GM12892 (cell line): Measurements from ENCODE around the gene RFT1.

Source experiments
- DNase-seq: peaks from one replicate; pipeline ENCODE4 v3.0.0; 2011; ENCODE audit not compliant: insufficient read length
- FAIRE-seq: peaks from 2 replicates; lab custom pipeline; 2011; peaks lifted over from hg19 to GRCh38; lab: Jason Lieb, UNC
- POLR2A ChIP-seq: IDR thresholded peaks from 2 replicates; pipeline ENCODE4 v1.6.1; 2011; ENCODE audit warnings: low read depth, low read length, control low read depth
- POLR2AphosphoS5 ChIP-seq: IDR thresholded peaks from 2 replicates; pipeline ENCODE4 v1.6.1; 2011; ENCODE audit warnings: low read depth, low read length, control low read depth
- TAF1 ChIP-seq: IDR thresholded peaks from 2 replicates; pipeline ENCODE4 v1.6.1; 2011; ENCODE audit warnings: low read depth, mild to moderate bottlenecking, control low read depth, low read length, borderline replicate concordance

RFT1 gene

DNA sequence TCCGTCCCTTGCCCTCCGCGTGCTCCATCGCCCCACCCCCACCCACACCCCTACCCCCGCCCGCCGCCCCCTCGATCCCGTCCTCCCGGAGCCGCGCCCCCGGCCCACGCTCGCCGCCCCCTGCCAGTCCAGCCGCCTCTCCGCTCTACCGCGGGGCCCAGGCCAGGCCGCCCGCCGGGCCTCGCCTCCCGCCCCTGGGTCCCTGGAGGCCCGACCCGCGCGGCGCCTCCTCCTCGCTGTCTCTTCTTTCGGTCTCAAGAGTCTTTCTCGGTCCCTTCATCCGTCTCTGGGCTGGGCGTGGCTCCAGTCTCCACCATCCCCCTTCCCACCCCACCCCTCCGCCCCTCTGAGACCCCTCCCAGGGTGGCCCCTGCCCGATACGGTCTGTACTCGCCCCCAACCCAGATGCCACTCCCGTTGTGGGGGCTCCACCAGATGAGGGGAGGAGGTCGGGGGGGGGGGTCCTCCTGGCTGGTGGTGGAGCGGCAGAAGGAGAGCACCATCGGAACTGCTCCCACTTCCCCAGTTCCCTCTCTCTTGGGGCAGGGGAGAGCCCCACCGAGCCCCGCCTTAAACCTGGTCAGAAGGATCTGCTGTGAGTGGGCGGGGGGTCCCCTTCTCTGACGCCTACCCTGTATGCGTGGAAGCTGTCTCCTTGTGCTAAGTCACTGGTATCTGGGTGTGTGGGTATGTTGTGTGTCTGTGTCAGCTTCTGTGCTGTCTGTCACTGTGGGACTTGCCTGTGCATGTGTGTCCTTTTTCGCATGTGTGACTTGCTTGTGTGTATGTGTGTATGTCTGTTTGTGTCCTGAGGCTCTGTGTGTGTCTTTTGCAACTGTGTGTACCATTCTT lies 31.8 kb upstream of the RFT1 start:
- FAIRE-seq (peak; percentile 92), DNase-seq (peak; percentile 65)

DNA sequence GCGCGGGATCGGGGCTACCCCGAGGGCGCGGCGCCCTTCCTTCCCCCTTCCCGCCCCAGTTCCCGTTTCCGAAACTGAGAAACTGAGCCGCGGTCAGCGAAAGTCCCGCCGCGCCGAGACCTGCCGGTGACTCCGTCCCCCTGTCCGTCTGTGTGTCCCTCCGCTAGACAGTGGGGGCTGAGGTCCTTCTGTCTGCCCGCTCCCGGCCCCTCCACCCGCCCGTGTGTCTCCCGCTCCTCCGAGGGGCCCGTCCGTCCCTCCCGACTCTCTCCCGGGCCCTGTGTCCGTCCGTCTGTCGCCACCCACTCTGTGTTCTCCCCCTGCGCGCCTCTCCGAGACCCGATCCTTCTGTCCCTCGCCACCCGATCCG lies 31.2 kb upstream of the RFT1 start:
- DNase-seq (no peak), FAIRE-seq (peak; percentile 42)
- TF ChIP-seq TAF1 = no peak
- TF ChIP-seq POLR2AphosphoS5 = no peak
- no peak for TF ChIP-seq POLR2A

More for the DNA sequence above, 31.8 kb upstream of the RFT1 start:
- TF ChIP-seq TAF1 = no peak
- TF ChIP-seq POLR2A = no peak

DNA sequence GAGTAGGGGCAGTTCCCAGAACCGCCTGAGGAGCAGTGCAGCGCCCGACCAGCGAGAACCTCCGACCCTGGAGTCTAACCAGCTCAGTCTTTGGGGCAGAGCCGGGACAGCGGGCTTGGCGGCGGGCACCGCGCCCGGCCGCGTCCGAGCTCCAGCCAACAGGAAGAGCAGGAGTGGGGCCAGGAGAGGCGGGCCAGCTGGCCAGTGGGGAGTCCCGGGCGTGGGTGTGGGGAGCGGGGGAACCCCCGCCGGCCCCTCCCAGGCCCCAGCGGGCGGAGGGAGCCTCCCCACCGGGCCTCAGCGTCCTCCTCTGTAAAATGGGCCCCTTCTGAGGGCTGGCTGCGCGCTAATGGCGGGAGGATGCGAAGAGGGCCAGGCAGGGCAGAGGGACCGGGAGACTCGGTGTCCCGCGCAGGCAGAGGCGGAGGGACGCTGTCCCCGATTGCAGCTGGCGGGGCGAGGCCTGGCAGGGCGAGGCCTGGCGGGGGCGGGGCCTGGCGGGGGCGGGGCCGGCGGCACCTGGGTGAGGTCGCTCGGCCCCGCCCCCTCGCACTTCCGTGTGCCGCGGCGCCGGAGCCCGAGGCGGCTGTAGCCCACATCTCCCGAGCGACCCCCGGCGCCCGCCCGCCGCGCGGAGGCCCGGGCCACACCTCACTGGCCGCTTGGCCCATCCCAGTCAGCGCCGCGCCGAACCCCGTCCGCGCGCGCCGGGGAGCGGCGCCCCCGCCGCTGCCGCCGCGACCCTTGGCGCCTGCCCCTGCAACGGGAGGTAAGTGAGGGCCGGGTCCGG lies 30.6 kb upstream of the RFT1 start, which contains the start of gene PRKCD:
Gene PRKCD (plus strand): TSS at position 550 of the 790 bp plus-strand sequence. CDS start 17,214 bp downstream, outside the sequence.
- peak; percentile 62 for FAIRE-seq
- TF ChIP-seq POLR2A (peak; percentile 70), TAF1 (no peak), POLR2AphosphoS5 (no peak)

DNA sequence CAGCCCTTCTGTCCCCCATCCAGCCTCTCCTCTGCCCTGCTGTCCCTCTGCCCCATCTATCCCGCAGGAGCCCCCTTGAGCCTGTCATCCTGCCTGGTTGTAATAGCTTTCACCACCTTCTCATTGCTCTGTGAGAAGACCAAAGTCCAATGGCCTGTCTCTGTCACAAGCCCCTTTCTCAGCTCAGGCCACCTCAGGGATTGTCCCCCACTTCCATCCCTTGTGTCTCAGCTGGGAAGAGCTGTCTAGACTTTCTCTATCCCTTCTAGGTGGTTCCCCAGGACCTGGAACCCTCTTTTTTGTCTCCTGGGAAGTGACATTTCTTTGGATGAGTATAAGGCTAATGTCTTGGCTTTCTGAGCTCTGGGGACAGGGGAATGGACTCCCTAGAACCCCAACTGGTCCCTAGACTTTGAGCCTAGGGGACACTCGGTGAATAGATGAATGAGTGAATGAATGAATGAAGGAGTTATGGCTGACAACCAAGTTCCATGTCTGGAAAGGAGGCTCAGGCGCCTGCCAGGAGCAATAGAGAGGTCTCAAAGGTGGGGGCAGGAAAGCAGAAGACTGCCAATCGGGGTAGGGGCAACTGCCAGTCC lies 29.9 kb upstream of the RFT1 start:
- TF ChIP-seq POLR2A = no peak
- TF ChIP-seq TAF1 = no peak
- TF ChIP-seq POLR2AphosphoS5 = no peak
- FAIRE-seq (no peak), DNase-seq (no peak)

More for the DNA sequence above, 30.6 kb upstream of the RFT1 start, which contains the start of gene PRKCD:
- DNase-seq = peak; percentile 95

DNA sequence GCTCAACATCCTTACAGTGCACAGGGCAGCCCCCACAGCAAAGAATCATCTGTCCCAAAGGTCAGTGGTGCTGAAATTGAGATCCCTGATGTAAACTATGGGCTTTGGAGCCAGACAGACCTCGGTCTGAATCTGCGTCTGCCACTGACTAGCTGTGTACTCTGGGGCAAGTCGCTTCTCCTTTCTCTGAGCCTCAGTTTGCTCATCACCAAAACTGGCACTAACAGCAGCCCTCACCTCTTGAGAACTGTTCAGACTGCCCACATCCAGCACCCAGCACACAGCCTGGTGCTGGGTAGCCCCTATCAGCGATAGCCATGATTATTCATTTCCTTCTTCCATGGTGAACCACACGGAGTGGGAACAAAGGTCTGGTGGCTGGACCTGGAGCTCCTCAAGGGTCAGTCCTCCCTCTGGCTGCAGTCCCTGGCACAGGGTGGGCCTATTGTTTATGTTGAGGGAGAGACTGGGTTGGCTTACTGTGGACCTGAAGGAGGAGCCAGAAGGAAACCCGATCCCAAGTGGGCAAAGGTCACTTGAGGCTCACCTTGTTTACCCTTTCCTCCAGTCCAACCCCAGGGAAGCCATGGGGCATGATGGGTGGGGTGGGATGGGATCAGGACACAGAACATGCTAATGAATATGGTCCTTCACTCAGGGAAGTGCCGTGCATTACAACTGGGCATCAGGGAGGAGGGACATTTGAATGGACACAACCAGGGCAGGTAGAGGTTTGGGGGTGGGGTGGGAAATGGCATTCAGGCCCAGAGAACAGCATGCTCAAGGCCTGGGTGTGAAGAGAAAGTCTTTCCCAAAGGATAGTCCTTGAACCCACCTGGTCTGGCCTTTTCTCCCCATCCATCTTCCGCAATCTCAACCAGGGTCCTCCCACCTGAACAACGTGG lies 29.2 kb upstream of the RFT1 start:
- DNase-seq (no peak), FAIRE-seq (no peak)
- TF ChIP-seq TAF1 (no peak), POLR2AphosphoS5 (no peak), POLR2A (no peak)

DNA sequence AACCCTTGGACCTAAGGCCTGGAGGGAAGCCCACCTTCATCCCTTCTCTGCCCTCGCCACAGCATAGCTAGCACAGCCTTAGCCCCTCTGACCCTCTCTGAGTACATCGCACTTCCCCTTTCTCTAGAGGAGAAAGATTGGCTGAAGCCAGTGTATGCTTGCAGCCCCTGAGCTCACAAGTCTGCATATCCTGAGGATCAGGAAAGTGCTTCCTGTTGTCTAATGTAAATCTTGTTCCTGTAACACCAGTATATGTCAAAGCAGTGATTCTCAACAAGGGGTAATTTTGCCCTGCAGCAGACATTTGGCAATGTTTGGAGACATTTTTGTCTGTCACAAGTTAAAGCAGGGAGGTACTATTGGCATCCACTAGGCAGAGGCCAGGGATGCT lies 28.5 kb upstream of the RFT1 start:
- FAIRE-seq = peak; percentile 40
- TF ChIP-seq POLR2AphosphoS5 = no peak
- no peak for TF ChIP-seq TAF1
- no peak for TF ChIP-seq POLR2A
- DNase-seq = no peak

DNA sequence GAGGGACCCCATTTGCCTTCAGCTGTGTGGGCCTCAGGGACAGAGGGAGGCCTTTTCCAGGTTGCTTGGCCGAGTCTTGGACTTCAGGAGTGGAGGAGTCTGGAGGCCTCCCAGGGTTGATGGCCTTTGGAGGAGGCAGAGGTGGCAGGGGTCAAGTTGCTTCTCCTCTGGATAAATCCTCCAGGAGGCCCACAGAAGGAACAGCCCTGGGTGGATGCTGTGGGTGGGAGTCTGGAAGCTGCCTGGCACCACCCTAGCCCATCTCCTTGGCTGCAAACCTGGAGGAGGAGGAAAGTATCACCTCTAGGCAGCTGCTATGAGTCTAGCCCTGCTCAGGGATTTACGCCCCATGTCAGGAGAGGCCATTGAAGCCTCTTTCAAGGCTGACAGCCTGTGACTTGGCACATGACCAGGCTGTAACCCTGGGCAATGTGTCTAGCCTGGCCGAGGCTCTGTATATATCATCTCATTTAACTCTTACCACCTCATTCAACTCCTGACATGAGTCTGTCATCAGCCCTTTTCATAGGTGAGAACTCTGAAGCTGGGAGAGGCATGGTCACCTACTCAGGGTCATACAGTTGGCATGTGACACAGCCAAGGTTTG lies 27.8 kb upstream of the RFT1 start:
- DNase-seq (no peak), FAIRE-seq (peak; percentile 57)
- no peak for TF ChIP-seq POLR2A
- TF ChIP-seq TAF1 = no peak

DNA sequence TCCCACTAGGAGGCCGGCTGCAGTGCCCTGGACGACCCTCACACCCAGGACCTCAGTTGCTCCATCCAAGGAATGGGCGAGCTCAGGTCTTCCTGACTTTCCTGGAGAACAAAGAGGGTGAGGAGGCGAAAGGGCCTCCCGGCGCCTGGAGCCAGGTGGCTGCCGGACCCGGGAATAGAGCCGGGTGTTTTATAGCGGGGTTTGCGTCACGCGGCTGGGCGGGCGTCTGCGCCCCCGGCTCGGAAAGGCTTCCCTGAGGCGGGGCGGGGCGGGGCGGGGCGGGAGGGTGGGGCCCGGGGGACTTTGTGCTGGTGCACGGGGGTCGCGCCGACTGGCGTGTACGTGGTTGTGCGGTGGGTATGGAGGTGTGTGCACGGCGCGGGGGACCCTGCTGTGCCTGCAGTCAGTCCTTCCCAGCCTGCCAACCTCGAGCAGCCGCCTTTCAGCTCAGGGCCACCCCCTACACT lies 26.2 kb upstream of the RFT1 start:
- TF ChIP-seq POLR2A (no peak), POLR2AphosphoS5 (no peak), TAF1 (no peak)
- peak; percentile 33 for FAIRE-seq
- DNase-seq = no peak

DNA sequence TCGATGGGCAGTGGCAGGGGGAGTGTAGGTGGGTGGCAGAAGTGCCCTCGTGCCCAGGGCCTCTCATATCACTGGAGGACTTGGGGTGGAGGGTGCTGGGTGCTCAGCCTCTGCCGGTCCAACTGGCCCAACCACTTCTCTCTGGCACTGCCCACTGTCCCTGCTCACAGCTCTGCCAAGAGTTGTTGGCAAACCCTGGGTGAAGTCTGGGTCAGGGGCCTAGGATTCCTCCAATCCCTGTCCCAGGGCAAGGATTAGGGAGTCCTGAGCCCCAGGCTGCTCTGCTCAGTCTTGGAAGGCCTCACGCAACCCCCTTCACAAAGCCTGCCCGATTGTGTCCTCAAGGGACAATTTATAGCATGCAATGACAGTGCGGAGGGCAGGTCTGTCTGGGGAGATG lies 25.5 kb upstream of the RFT1 start:
- FAIRE-seq = no peak
- DNase-seq = no peak
- TF ChIP-seq POLR2AphosphoS5 = no peak
- TF ChIP-seq TAF1 = no peak
- TF ChIP-seq POLR2A = no peak

DNA sequence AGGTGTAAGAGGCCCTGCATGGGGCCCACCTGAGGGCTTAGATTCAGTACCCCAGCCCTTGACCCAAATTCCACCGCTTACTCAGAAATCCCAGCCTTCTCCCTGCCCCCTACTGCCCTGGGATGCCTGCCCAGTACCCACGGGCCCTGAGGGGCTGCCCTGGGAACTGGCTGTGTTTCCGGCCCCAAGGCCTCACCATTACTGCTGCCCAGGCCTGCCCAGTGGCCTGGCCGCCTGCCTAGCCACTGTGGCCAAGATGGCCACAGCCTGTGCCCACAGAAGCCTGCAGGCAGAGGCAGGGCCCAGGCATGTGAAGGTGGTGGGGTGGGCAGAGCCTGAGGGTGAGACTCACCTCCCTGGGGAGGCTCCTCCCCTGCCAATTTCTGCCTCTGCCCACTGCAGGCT lies 24.6 kb upstream of the RFT1 start:
- FAIRE-seq = no peak
- DNase-seq = no peak

More for the DNA sequence above, 24.6 kb upstream of the RFT1 start:
- TF ChIP-seq TAF1 = no peak
